Endodermal cell (in vitro differentiated cells): Measurements from ENCODE around the gene TBCK. TPM values are rescaled to one million over a fixed set of nuclear protein-coding genes. Genes with fewer than 3 reads are reported as not detected.

ENCODE experiments used
- DNase-seq: peaks from one replicate; pipeline ENCODE4 v3.0.0-alpha.2; 2017
- H3K27ac ChIP-seq: 2 replicates; pipeline ENCODE4 v1.5.1; 2013; ENCODE audit warnings: mild to moderate bottlenecking, low read depth, low read length, moderate library complexity
- H3K27me3 ChIP-seq: 2 replicates; pipeline ENCODE4 v1.6.1; 2013; ENCODE audit warnings: mild to moderate bottlenecking, low read length, moderate library complexity; ENCODE audit not compliant: insufficient read depth, control insufficient read depth, poor library complexity, severe bottlenecking
- H3K36me3 ChIP-seq: 2 replicates; pipeline ENCODE4 v1.7.0; 2013; ENCODE audit warnings: mild to moderate bottlenecking, low read length, moderate library complexity; ENCODE audit not compliant: control insufficient read depth, insufficient read depth
- H3K4me1 ChIP-seq: one replicate; pipeline ENCODE4 v1.7.0; 2013; ENCODE audit warnings: low read length; ENCODE audit not compliant: control insufficient read depth, insufficient read depth
- H3K4me3 ChIP-seq: 2 replicates; pipeline ENCODE4 v1.5.1; 2013; ENCODE audit warnings: mild to moderate bottlenecking, low read length, moderate library complexity
- H3K9ac ChIP-seq: 2 replicates; pipeline ENCODE4 v1.6.1; 2013; ENCODE audit warnings: mild to moderate bottlenecking, low read length, moderate library complexity; ENCODE audit not compliant: poor library complexity, severe bottlenecking; ENCODE audit errors: extremely low read depth
- H3K9me3 ChIP-seq: 2 replicates; pipeline ENCODE4 v1.6.1; 2013; ENCODE audit warnings: mild to moderate bottlenecking, low read length, moderate library complexity; ENCODE audit not compliant: control insufficient read depth
- H3K27ac Mint-ChIP-seq: 2 replicates; pipeline ENCODE4 v1.8.0; 2020; ENCODE audit warnings: mixed read lengths
- H3K27me3 Mint-ChIP-seq: 2 replicates; pipeline ENCODE4 v1.8.0; 2021; ENCODE audit warnings: mild to moderate bottlenecking, mixed read lengths; ENCODE audit not compliant: insufficient read depth
- H3K36me3 Mint-ChIP-seq: 2 replicates; pipeline ENCODE4 v1.8.0; 2020; ENCODE audit warnings: low read depth, mixed read lengths
- H3K4me1 Mint-ChIP-seq: 2 replicates; pipeline ENCODE4 v1.8.0; 2020; ENCODE audit warnings: mixed read lengths
- H3K4me3 Mint-ChIP-seq: 2 replicates; pipeline ENCODE4 v1.8.0; 2020; ENCODE audit warnings: mild to moderate bottlenecking, moderate library complexity, mixed read lengths
- H3K9me3 Mint-ChIP-seq: 2 replicates; pipeline ENCODE4 v1.8.0; 2020; ENCODE audit warnings: mild to moderate bottlenecking, mixed read lengths
- CTCF ChIP-seq: fragments of 200-600 bp; sonication (generic); conservative IDR thresholded peaks from 2 replicates; pipeline ENCODE4 v1.5.0; 2021; ENCODE audit warnings: antibody characterized with exemption, mild to moderate bottlenecking
- WGBS, 2 experiments: methylation state at CpG; one replicate each; pipeline versions ENCODE4 v1.1.5 to v1.1.7; 2013; ENCODE audit warnings: missing lambda C conversion rate in 2 of 2, mixed read lengths in 1 of 2; ENCODE audit not compliant: insufficient coverage in 1 of 2, insufficient read length in 1 of 2; 5-methylcytosine and 5-hydroxymethylcytosine counted together
- total RNA-seq, 2 donors: library from RNA; stranded (reverse); fragmentation: NEBNext Ultra II Directional in 1 of 2; extraction: Animal tissue kit (Norgen Biotek cat#: 25700) in 1 of 2; gene quantifications; 2 replicates in 1 of 2; 3 replicates in 1 of 2; pipeline ENCODE4 v1.2.1, GENCODE V29; 2021

TBCK gene
- total RNA-seq, 2 donors from 2014 or later: 48.3 to 52.9 TPM

- H3K27me3 Mint-ChIP-seq: no peaks in the 10 kb centered on the region
- no peaks in the 10 kb centered on the region for H3K4me1 Mint-ChIP-seq
- Histone ChIP-seq H3K36me3 (no peaks in the 10 kb centered on the region), H3K4me1 (no peaks in the 10 kb centered on the region), H3K9ac (no peak overlapping the region), H3K4me3 (no peak overlapping the region), H3K27me3 (no peaks in the 10 kb centered on the region), H3K27ac (no peak overlapping the region), H3K9me3 (peaks cover 7% of the 10 kb centered on the region)
- H3K36me3 Mint-ChIP-seq: no peaks in the 10 kb centered on the region
- TF ChIP-seq CTCF: no peak
- 92 to 100% methylated on average over 3 of the region's 3 CpGs for WGBS, 2 experiments
- H3K9me3 Mint-ChIP-seq: peaks cover 4% of the 10 kb centered on the region
- H3K4me3 Mint-ChIP-seq: no peak overlapping the region
- H3K27ac Mint-ChIP-seq: no peak overlapping the region
- no peak for DNase-seq
These were observed 281.8 kb downstream of the TBCK start for GRCh38 chr4:106034220-106034619.

GRCh38 chr4:106033469-106033868 is 282.5 kb downstream of the TBCK start:
- H3K4me1 ChIP-seq: no peaks in the 10 kb centered on the region
- H3K27me3 ChIP-seq: no peaks in the 10 kb centered on the region
- no peak overlapping the region for H3K27ac ChIP-seq
- Mint-ChIP-seq H3K4me3 (no peak overlapping the region), H3K9me3 (peaks cover 4% of the 10 kb centered on the region), H3K27me3 (no peaks in the 10 kb centered on the region), H3K4me1 (no peaks in the 10 kb centered on the region), H3K27ac (no peak overlapping the region), H3K36me3 (no peaks in the 10 kb centered on the region)
- H3K9ac ChIP-seq: no peak overlapping the region
- H3K36me3 ChIP-seq: no peaks in the 10 kb centered on the region
- H3K4me3 ChIP-seq: no peak overlapping the region
- DNase-seq: no peak
- peaks cover 7% of the 10 kb centered on the region for H3K9me3 ChIP-seq
- no peak for TF ChIP-seq CTCF

- DNase-seq: no peak
- H3K27ac Mint-ChIP-seq: peak overlapping the region; percentile 22
- Histone ChIP-seq H3K9ac (no peak overlapping the region), H3K27me3 (no peaks in the 10 kb centered on the region), H3K36me3 (no peaks in the 10 kb centered on the region), H3K9me3 (peaks cover 7% of the 10 kb centered on the region), H3K4me1 (no peaks in the 10 kb centered on the region), H3K27ac (no peak overlapping the region), H3K4me3 (no peak overlapping the region)
- no peaks in the 10 kb centered on the region for H3K27me3 Mint-ChIP-seq
- H3K9me3 Mint-ChIP-seq: peaks cover 8% of the 10 kb centered on the region
- whole genome bisulfite sequencing, 2 experiments: 88 to 92% methylated on average over 1 of the region's 1 CpG
- no peak overlapping the region for H3K4me3 Mint-ChIP-seq
- no peak for TF ChIP-seq CTCF
- peaks cover 2% of the 10 kb centered on the region for H3K36me3 Mint-ChIP-seq
- no peaks in the 10 kb centered on the region for H3K4me1 Mint-ChIP-seq
These were observed 283.1 kb downstream of the TBCK start for GRCh38 chr4:106032851-106033286.
